Lung (tissue), 12 donors: ENCODE data around the gene KRTAP3-3. TPM values are rescaled to one million over a fixed set of nuclear protein-coding genes. Genes with fewer than 3 reads are reported as not detected.
A peak's percentile ranks its signal among the peaks of the same experiment; 100 is the strongest.

Experiments
- ATAC-seq: fragments of 200-7000 bp; cut with Tn5 transposase; one replicate; pipeline ENCODE4 v1.9.1; 2020; ENCODE audit warnings: moderate number of reproducible peaks; ENCODE audit not compliant: insufficient read depth, low FRiP score
- DNase-seq, 3 donors: peaks; one replicate each; pipeline ENCODE4 v3.0.0-alpha.2; 2013 to 2017
- H3K27ac ChIP-seq, 2 donors: one replicate each; pipeline ENCODE4 v1.5.1; 2013; ENCODE audit warnings: mild to moderate bottlenecking in 2 of 2, moderate library complexity in 2 of 2, control low read depth in 1 of 2, inconsistent platforms in 1 of 2, low read depth in 1 of 2, low read length in 1 of 2
- H3K27me3 ChIP-seq, 3 donors: one replicate each; pipeline ENCODE4 v1.5.1; 2013; ENCODE audit warnings: low read length in 2 of 3; ENCODE audit not compliant: control insufficient read depth in 3 of 3, insufficient read depth in 3 of 3
- H3K36me3 ChIP-seq, 4 donors: one replicate each; pipeline ENCODE4 v1.5.1; 2013; ENCODE audit warnings: low read length in 4 of 4, mild to moderate bottlenecking in 1 of 4, moderate library complexity in 1 of 4; ENCODE audit not compliant: control insufficient read depth in 4 of 4, insufficient read depth in 4 of 4
- H3K4me1 ChIP-seq, 5 donors: one replicate each; pipeline ENCODE4 v1.5.1; 2013; ENCODE audit warnings: low read length in 5 of 5, mild to moderate bottlenecking in 2 of 5, moderate library complexity in 1 of 5; ENCODE audit not compliant: control insufficient read depth in 5 of 5, insufficient read depth in 5 of 5
- H3K4me3 ChIP-seq: one replicate; pipeline ENCODE4 v1.5.1; 2013; ENCODE audit warnings: mild to moderate bottlenecking, control low read depth, moderate library complexity
- H3K9ac ChIP-seq, 2 donors: one replicate each; pipeline ENCODE4 v1.5.1; 2013; ENCODE audit warnings: low read length in 2 of 2, control low read depth in 1 of 2; ENCODE audit not compliant: insufficient read depth in 1 of 2
- H3K9me3 ChIP-seq, 4 donors: one replicate each; pipeline ENCODE4 v1.5.1; 2013; ENCODE audit warnings: low read length in 3 of 4, mild to moderate bottlenecking in 1 of 4, moderate library complexity in 1 of 4; ENCODE audit not compliant: control insufficient read depth in 4 of 4, insufficient read depth in 3 of 4
- WGBS, 2 donors: extraction: QIAGEN DNeasy Blood & Tissue Kit; methylation state at CpG; one replicate each; pipeline ENCODE4 v1.1.7; 2013; 5-methylcytosine and 5-hydroxymethylcytosine counted together
- polyA plus RNA-seq, 2 donors: library from polyadenylated mRNA; stranded (reverse); fragments of 200-250 nt; gene quantifications; one replicate each; pipeline ENCODE4 v1.2.1, GENCODE V29; 2013
- total RNA-seq, 2 donors: library from RNA; depleted of rRNA in 1 of 2; stranded (reverse); fragments of >200 nt in 1 of 2; gene quantifications; one replicate each; pipeline ENCODE4 v1.2.1, GENCODE V29; 2014 to 2021
- TF ChIP-seq, protein P1 (sequence below): IDR thresholded peaks from 2 replicates; pipeline ENCODE4 v1.5.1; 2012; ENCODE audit warnings: mild to moderate bottlenecking; ENCODE audit errors: control extremely low read depth, extremely low read depth
- donor health status: control.
- donor health status: control.
- donor health status: Bipolar disorder and iron deficiency.
- donor health status: healthy.
- donor health status: DM: yes; HTN: yes; CAD: no.

KRTAP3-3 gene
- total and polyA plus RNA-seq, 4 donors, result not detected

DNA sequence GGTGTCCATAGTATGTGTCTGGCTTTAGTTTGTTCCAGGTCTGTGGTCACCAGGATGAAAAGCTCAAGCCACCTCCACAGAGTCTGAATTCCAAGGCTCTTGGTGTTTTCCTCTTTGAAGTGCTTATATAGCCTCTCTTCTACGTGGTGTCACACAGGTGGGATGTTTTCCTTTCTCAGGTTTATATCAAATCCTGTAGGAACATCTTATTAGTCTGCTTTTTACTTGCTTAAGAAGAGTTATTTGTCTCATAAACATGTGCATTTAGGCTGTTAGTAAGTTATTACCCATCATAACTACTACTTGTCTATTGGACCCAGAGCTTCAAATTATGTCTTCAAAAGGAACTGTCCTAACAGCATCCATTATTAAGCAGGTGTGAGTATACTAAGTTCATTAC, 27.1 kb downstream of the KRTAP3-3 start, which contains the start of gene KRT39:
Gene KRT39, minus strand, starts transcription at position 101 of the 400 bp plus-strand sequence. Its CDS starts 92 bp downstream, at position 9.
- Histone ChIP-seq H3K27me3 (no peaks in the 10 kb centered on the region), H3K36me3 (no peaks in the 10 kb centered on the region), H3K9me3 (no peaks in the 10 kb centered on the region), H3K9ac (no peak within 1 kb of the TSS), H3K27ac (no peak within 1 kb of the TSS), H3K4me1 (no peaks in the 10 kb centered on the region), H3K4me3 (no peak within 1 kb of the TSS)
- no peak for DNase-seq
- TF ChIP-seq, protein P1, sequence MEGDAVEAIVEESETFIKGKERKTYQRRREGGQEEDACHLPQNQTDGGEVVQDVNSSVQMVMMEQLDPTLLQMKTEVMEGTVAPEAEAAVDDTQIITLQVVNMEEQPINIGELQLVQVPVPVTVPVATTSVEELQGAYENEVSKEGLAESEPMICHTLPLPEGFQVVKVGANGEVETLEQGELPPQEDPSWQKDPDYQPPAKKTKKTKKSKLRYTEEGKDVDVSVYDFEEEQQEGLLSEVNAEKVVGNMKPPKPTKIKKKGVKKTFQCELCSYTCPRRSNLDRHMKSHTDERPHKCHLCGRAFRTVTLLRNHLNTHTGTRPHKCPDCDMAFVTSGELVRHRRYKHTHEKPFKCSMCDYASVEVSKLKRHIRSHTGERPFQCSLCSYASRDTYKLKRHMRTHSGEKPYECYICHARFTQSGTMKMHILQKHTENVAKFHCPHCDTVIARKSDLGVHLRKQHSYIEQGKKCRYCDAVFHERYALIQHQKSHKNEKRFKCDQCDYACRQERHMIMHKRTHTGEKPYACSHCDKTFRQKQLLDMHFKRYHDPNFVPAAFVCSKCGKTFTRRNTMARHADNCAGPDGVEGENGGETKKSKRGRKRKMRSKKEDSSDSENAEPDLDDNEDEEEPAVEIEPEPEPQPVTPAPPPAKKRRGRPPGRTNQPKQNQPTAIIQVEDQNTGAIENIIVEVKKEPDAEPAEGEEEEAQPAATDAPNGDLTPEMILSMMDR, result no peak
- WGBS, 2 donors, result 41 to 89% methylated on average over 1 of the region's 1 CpG
- no peak for ATAC-seq

DNA sequence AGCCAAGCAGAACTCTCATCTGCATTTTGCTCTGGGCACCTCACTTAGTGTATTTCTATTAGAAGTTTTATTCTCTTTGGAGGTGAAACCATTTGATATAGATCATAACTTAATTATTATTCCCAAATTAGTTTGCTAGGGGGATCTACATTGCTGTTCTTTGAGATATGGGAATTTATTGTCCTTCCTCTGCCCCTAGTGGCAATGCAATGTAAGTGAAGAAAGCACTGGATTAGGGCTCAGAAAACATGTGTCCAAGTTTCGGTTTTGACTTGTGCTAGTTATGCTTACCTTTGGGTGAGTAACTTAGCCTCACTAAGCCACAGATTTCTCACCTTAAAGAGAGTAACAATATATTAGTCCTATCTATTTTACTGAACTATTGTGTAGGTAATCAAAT, 30.1 kb downstream of the KRTAP3-3 start:
- Histone ChIP-seq H3K9ac (no peak overlapping the region), H3K27me3 (peaks cover 0 to 2% (median 0%) of the 10 kb centered on the region in 3 donors), H3K4me3 (no peak overlapping the region), H3K36me3 (no peaks in the 10 kb centered on the region), H3K9me3 (no peaks in the 10 kb centered on the region), H3K27ac (no peak overlapping the region), H3K4me1 (no peaks in the 10 kb centered on the region)
- TF ChIP-seq, protein P1, result peak; percentile 27
- DNase-seq (no peak), ATAC-seq (no peak)
- 42 to 67% methylated on average over 1 of the region's 1 CpG for WGBS, 2 donors

DNA sequence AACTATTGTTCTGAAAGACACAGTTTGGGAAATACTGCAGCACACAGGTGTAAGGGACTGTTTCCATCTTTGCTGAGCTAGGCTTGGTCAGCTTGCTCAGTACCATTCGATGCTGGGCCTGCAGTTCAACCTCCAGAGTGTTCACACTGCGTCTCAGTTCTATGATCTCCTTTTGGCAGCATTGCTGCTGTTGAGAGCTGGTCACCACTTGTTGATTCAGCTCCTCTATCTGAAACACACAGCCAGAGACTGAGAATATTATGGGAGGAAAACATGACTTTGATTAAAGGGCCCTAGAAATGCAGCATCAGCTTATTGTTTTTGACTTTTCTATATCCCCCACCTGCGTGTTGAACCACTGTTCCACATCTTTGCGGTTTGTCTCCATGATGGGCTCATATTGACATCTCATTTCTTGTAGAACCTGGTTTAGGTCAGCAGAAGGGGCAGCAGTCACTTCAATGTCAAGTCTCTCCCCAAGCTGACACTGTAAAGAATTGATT, 31.9 kb downstream of the KRTAP3-3 start:
- peaks cover 0 to 1% (median 0%) of the 10 kb centered on the region in 5 donors for H3K4me1 ChIP-seq
- H3K36me3 ChIP-seq, result no peaks in the 10 kb centered on the region
- H3K4me3 ChIP-seq, result no peak overlapping the region
- peaks cover 0 to 8% (median 0%) of the 10 kb centered on the region in 3 donors for H3K27me3 ChIP-seq
- WGBS, 2 donors, result 87 to 90% methylated on average over 4 of the region's 4 CpGs
- H3K9ac ChIP-seq, result no peak overlapping the region
- DNase-seq (no peak), ATAC-seq (no peak)
- TF ChIP-seq, protein P1, result no peak
- no peaks in the 10 kb centered on the region for H3K9me3 ChIP-seq
- H3K27ac ChIP-seq, result no peak overlapping the region

DNA sequence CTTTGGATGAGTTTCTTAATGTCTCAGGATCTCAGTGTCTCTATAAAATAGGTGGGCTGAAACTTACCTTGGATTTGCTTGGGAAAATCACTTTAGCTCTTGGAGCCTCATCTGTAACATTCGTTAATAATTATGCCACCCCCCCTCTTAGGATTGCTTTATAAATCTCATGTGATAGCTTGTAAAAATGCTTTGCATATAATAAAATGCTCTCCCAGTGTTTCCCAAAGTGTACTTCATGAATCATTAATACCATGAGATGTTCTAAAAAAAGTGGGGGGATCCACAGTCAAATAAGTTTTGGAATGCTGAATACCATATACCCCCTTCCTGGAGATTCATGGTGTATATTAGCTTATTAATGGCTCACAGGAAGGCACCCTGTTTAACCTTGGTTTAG, 32.4 kb downstream of the KRTAP3-3 start:
- WGBS, 2 donors, result 89 to 93% methylated on average over 1 of the region's 1 CpG
- Histone ChIP-seq H3K27me3 (peaks cover 0 to 12% (median 0%) of the 10 kb centered on the region in 3 donors), H3K4me1 (peaks cover 0 to 2% (median 0%) of the 10 kb centered on the region in 5 donors), H3K36me3 (no peaks in the 10 kb centered on the region), H3K9ac (no peak overlapping the region), H3K4me3 (no peak overlapping the region), H3K9me3 (no peaks in the 10 kb centered on the region), H3K27ac (no peak overlapping the region)
- DNase-seq, result no peak
- no peak for ATAC-seq
- TF ChIP-seq, protein P1, result no peak
